ENCODE data around the gene SUFU. TPM values are rescaled to one million over a fixed set of nuclear protein-coding genes. Genes with fewer than 3 reads are reported as not detected.

SUFU gene
- total and polyA plus RNA-seq, 2 donors from 2014 or later = 6.5 to 18.9 TPM

- Histone ChIP-seq H3K27ac (ENCODE audit: low read depth in 2 of 2, low read length in 2 of 2) (no peak overlapping the region), H3K36me3 (ENCODE audit: control insufficient read depth in 2 of 3, insufficient read depth in 3 of 3, low read length in 3 of 3) (peaks cover 0 to 7% (median 2%) of the 10 kb centered on the region in 3 donors), H3K4me3 (ENCODE audit: low read length in 3 of 3) (no peak overlapping the region), H3K9me3 (ENCODE audit: control insufficient read depth in 2 of 3, insufficient read depth in 1 of 3, low read length in 3 of 3) (no peaks in the 10 kb centered on the region), H3K4me1 (ENCODE audit: control insufficient read depth in 2 of 3, insufficient read depth in 2 of 3, low read depth in 1 of 3, low read length in 3 of 3) (peaks cover 6 to 22% (median 18%) of the 10 kb centered on the region in 3 donors), H3K9ac (ENCODE audit: low read length in 3 of 3) (no peak overlapping the region), H3K27me3 (ENCODE audit: control insufficient read depth, insufficient read depth, low read length) (no peaks in the 10 kb centered on the region)
- no peak for TF ChIP-seq CTCF (IDR thresholded peaks at IDR 0.05; ENCODE audit: borderline replicate concordance, extremely low read depth, insufficient read depth)
- DNase-seq (no peak), FAIRE-seq (no peak)
- intact Hi-C loops (cut with DNase I) = no loop called here
These were observed 106.7 kb downstream of the SUFU start for GRCh38 chr10:102610441-102610887.

- FAIRE-seq = no peak
These were observed 107.8 kb downstream of the SUFU start for GRCh38 chr10:102611514-102612087.

GRCh38 chr10:102612964-102613275, 109.1 kb downstream of the SUFU start:
- H3K36me3 ChIP-seq (ENCODE audit: control insufficient read depth in 2 of 3, insufficient read depth in 3 of 3, low read length in 3 of 3) = peaks cover 0 to 10% (median 2%) of the 10 kb centered on the region in 3 donors
- intact Hi-C loops (cut with DNase I) = no loop called here
- FAIRE-seq = no peak

More at GRCh38 chr10:102611514-102612087, 107.8 kb downstream of the SUFU start:
- no peaks in the 10 kb centered on the region for H3K9me3 ChIP-seq (ENCODE audit: control insufficient read depth in 2 of 3, insufficient read depth in 1 of 3, low read length in 3 of 3)
- no peaks in the 10 kb centered on the region for H3K27me3 ChIP-seq (ENCODE audit: control insufficient read depth, insufficient read depth, low read length)
- peak in 1 of 5 donors; percentile 41 for DNase-seq
- no peak overlapping the region for H3K4me3 ChIP-seq (ENCODE audit: low read length in 3 of 3)
- no peak overlapping the region for H3K27ac ChIP-seq (ENCODE audit: low read depth in 2 of 2, low read length in 2 of 2)
- intact Hi-C loops (cut with DNase I) = no loop called here
- TF ChIP-seq CTCF (IDR thresholded peaks at IDR 0.05; ENCODE audit: borderline replicate concordance, extremely low read depth, insufficient read depth) = no peak
- H3K4me1 ChIP-seq (ENCODE audit: control insufficient read depth in 2 of 3, insufficient read depth in 2 of 3, low read depth in 1 of 3, low read length in 3 of 3) = peaks cover 6 to 26% (median 23%) of the 10 kb centered on the region in 3 donors
- no peak overlapping the region for H3K9ac ChIP-seq (ENCODE audit: low read length in 3 of 3)
- H3K36me3 ChIP-seq (ENCODE audit: control insufficient read depth in 2 of 3, insufficient read depth in 3 of 3, low read length in 3 of 3) = peaks cover 0 to under 1% (median 0%) of the 10 kb centered on the region in 3 donors

More at GRCh38 chr10:102612964-102613275, 109.1 kb downstream of the SUFU start:
- H3K9ac ChIP-seq (ENCODE audit: low read length in 3 of 3) = peak overlapping the region in 1 of 3 donors; percentile 53
- H3K9me3 ChIP-seq (ENCODE audit: control insufficient read depth in 2 of 3, insufficient read depth in 1 of 3, low read length in 3 of 3) = no peaks in the 10 kb centered on the region
- H3K4me1 ChIP-seq (ENCODE audit: control insufficient read depth in 2 of 3, insufficient read depth in 2 of 3, low read depth in 1 of 3, low read length in 3 of 3) = peaks cover 6 to 27% (median 26%) of the 10 kb centered on the region in 3 donors
- TF ChIP-seq CTCF (IDR thresholded peaks at IDR 0.05; ENCODE audit: borderline replicate concordance, extremely low read depth, insufficient read depth) = no peak
- H3K27me3 ChIP-seq (ENCODE audit: control insufficient read depth, insufficient read depth, low read length) = no peaks in the 10 kb centered on the region
- peak overlapping the region in 1 of 2 donors; percentile 69 for H3K27ac ChIP-seq (ENCODE audit: low read depth in 2 of 2, low read length in 2 of 2)
- no peak overlapping the region for H3K4me3 ChIP-seq (ENCODE audit: low read length in 3 of 3)
- peak in 1 of 5 donors; percentile 50 for DNase-seq
